H9 (cell line): ENCODE results near the gene UGT2A3. TPM values are rescaled to one million over a fixed set of nuclear protein-coding genes. Genes with fewer than 3 reads are reported as not detected.
"Not testable (repeated sequence)": the region's sequence is repeated elsewhere in the genome, so short reads cannot be mapped to it uniquely, and the experiment has no call there.

Experiments used
- DNase-seq: peaks from one replicate; pipeline ENCODE4 v3.0.0-alpha.2; 2017
- H2AFZ ChIP-seq: one replicate; pipeline ENCODE4 v1.6.1; 2013; ENCODE audit warnings: mild to moderate bottlenecking, low read length, control low read depth, moderate library complexity
- H2AK5ac ChIP-seq: 2 replicates; pipeline ENCODE4 v1.6.1; 2013; ENCODE audit warnings: low read length, control low read depth, mixed read lengths; ENCODE audit not compliant: insufficient read length
- H2BK120ac ChIP-seq: one replicate; pipeline ENCODE4 v1.6.1; 2013; ENCODE audit warnings: low read depth, mild to moderate bottlenecking, low read length, control low read depth, inconsistent platforms; ENCODE audit not compliant: poor library complexity, severe bottlenecking
- H2BK12ac ChIP-seq: 2 replicates; pipeline ENCODE4 v1.6.1; 2013; ENCODE audit warnings: low read length, control low read depth, mixed read lengths, low read depth; ENCODE audit not compliant: insufficient read length
- H2BK15ac ChIP-seq: 2 replicates; pipeline ENCODE4 v1.6.1; 2013; ENCODE audit warnings: low read depth, low read length, control low read depth
- H2BK20ac ChIP-seq: one replicate; pipeline ENCODE4 v1.6.1; 2013; ENCODE audit warnings: low read depth, mild to moderate bottlenecking, low read length, control low read depth, inconsistent platforms; ENCODE audit not compliant: poor library complexity, severe bottlenecking
- H2BK5ac ChIP-seq: 2 replicates; pipeline ENCODE4 v1.6.1; 2013; ENCODE audit warnings: low read length, control low read depth, mixed read lengths; ENCODE audit not compliant: insufficient read length
- H3K14ac ChIP-seq: 2 replicates; pipeline ENCODE4 v1.6.1; 2013; ENCODE audit warnings: low read length, control low read depth; ENCODE audit not compliant: insufficient read depth
- H3K18ac ChIP-seq: 2 replicates; pipeline ENCODE4 v1.6.1; 2013; ENCODE audit warnings: low read depth, mild to moderate bottlenecking, mixed read lengths, low read length, control low read depth; ENCODE audit not compliant: insufficient read length
- H3K23ac ChIP-seq: 2 replicates; pipeline ENCODE4 v1.6.1; 2013; ENCODE audit warnings: low read length, control low read depth, mixed read lengths, low read depth; ENCODE audit not compliant: insufficient read length
- H3K23me2 ChIP-seq: 2 replicates; pipeline ENCODE4 v1.6.1; 2013; ENCODE audit warnings: low read depth, mild to moderate bottlenecking, mixed read lengths, low read length, control low read depth; ENCODE audit not compliant: insufficient read length, poor library complexity, severe bottlenecking
- H3K27ac ChIP-seq: 2 replicates; pipeline ENCODE4 v1.5.1; 2013; ENCODE audit warnings: low read length, control low read depth, mixed read lengths, low read depth; ENCODE audit not compliant: insufficient read length
- H3K27me3 ChIP-seq: 2 replicates; pipeline ENCODE4 v1.6.1; 2013; ENCODE audit warnings: low read length, control low read depth, inconsistent platforms; ENCODE audit not compliant: insufficient read depth
- H3K4ac ChIP-seq: 2 replicates; pipeline ENCODE4 v1.6.1; 2013; ENCODE audit warnings: low read depth, mild to moderate bottlenecking, control low read depth, inconsistent platforms, low read length, moderate library complexity
- H3K4me1 ChIP-seq: 2 replicates; pipeline ENCODE4 v1.6.1; 2013; ENCODE audit warnings: low read length, control low read depth, inconsistent platforms; ENCODE audit not compliant: insufficient read depth
- H3K4me2 ChIP-seq: 2 replicates; pipeline ENCODE4 v1.6.1; 2013; ENCODE audit warnings: low read length, control low read depth, mixed read lengths; ENCODE audit not compliant: insufficient read length, insufficient read depth
- H3K56ac ChIP-seq: 2 replicates; pipeline ENCODE4 v1.6.1; 2013; ENCODE audit warnings: low read depth, mild to moderate bottlenecking, mixed read lengths, low read length, control low read depth; ENCODE audit not compliant: insufficient read length
- H3K79me1 ChIP-seq: 2 replicates; pipeline ENCODE4 v1.6.1; 2013; ENCODE audit warnings: low read depth, mild to moderate bottlenecking, moderate library complexity, low read length, control low read depth, inconsistent platforms; ENCODE audit not compliant: insufficient read depth, poor library complexity, severe bottlenecking
- H3K79me2 ChIP-seq: 2 replicates; pipeline ENCODE4 v1.6.1; 2013; ENCODE audit warnings: low read length, control low read depth, inconsistent platforms; ENCODE audit not compliant: insufficient read depth
- H3K9ac ChIP-seq: 2 replicates; pipeline ENCODE4 v1.6.1; 2013; ENCODE audit warnings: low read length, control low read depth, mixed read lengths; ENCODE audit not compliant: insufficient read length; ENCODE audit errors: extremely low read depth
- H3K9me3 ChIP-seq: one replicate; pipeline ENCODE4 v1.6.1; 2013; ENCODE audit warnings: low read depth, low read length, inconsistent platforms; ENCODE audit not compliant: control insufficient read depth
- H3T11ph ChIP-seq: one replicate; pipeline ENCODE4 v1.6.1; 2013; ENCODE audit warnings: mild to moderate bottlenecking, low read length, control low read depth, inconsistent platforms
- H4K20me1 ChIP-seq: one replicate; pipeline ENCODE4 v1.6.1; 2013; ENCODE audit not compliant: control insufficient read depth, insufficient read length, insufficient read depth
- H4K5ac ChIP-seq: 2 replicates; pipeline ENCODE4 v1.6.1; 2013; ENCODE audit warnings: low read depth, mild to moderate bottlenecking, mixed read lengths, low read length, control low read depth; ENCODE audit not compliant: insufficient read length
- H4K8ac ChIP-seq: replicated peaks from 2 replicates; pipeline ENCODE4 v1.6.1; 2013; ENCODE audit warnings: low read length, control low read depth, mixed read lengths, low read depth; ENCODE audit not compliant: insufficient read length
- H4K91ac ChIP-seq: 2 replicates; pipeline ENCODE4 v1.6.1; 2013; ENCODE audit warnings: low read depth, mild to moderate bottlenecking, moderate library complexity, mixed read lengths, low read length, control low read depth; ENCODE audit not compliant: insufficient read length
- H3K27ac Mint-ChIP-seq, 3 experiments: 2 replicates in 2 of 3; 3 replicates in 1 of 3; pipeline ENCODE4 v1.8.0; 2020 to 2021; ENCODE audit warnings: mixed read lengths in 3 of 3, mild to moderate bottlenecking in 1 of 3, moderate library complexity in 1 of 3
- H3K27me3 Mint-ChIP-seq: 2 replicates; pipeline ENCODE4 v1.8.0; 2021; ENCODE audit warnings: low read depth, mild to moderate bottlenecking, moderate library complexity, mixed read lengths
- H3K36me3 Mint-ChIP-seq, 3 experiments: 2 replicates in 2 of 3; 3 replicates in 1 of 3; pipeline ENCODE4 v1.8.0; 2020 to 2021; ENCODE audit warnings: low read depth in 3 of 3, mixed read lengths in 3 of 3; ENCODE audit not compliant: insufficient read depth in 1 of 3
- H3K4me1 Mint-ChIP-seq, 2 experiments: 2 replicates each; pipeline ENCODE4 v1.8.0; 2020; ENCODE audit warnings: mixed read lengths in 2 of 2
- H3K4me3 Mint-ChIP-seq, 2 experiments: 2 replicates in 1 of 2; 3 replicates in 1 of 2; pipeline ENCODE4 v1.8.0; 2020 to 2021; ENCODE audit warnings: mild to moderate bottlenecking in 2 of 2, mixed read lengths in 2 of 2, moderate library complexity in 1 of 2
- H3K9me3 Mint-ChIP-seq, 2 experiments: 2 replicates in 1 of 2; 3 replicates in 1 of 2; pipeline ENCODE4 v1.8.0; 2020; ENCODE audit warnings: mild to moderate bottlenecking in 2 of 2, mixed read lengths in 2 of 2, moderate library complexity in 1 of 2
- CTCF ChIP-seq: fragments of 200-600 bp; sonication (generic); conservative IDR thresholded peaks from 3 replicates; pipeline ENCODE4 v1.8.0; 2021; ENCODE audit warnings: antibody characterized with exemption, mild to moderate bottlenecking
- WGBS: extraction: QIAGEN DNeasy Blood & Tissue Kit; methylation state at CpG from one replicate; pipeline ENCODE4 v1.1.7; 2013; ENCODE audit warnings: missing lambda C conversion rate, low lambda C conversion rate, mixed read lengths; ENCODE audit not compliant: insufficient read length; ENCODE audit errors: extremely low coverage; 5-methylcytosine and 5-hydroxymethylcytosine counted together
- total RNA-seq: library from RNA; stranded (reverse); gene quantifications from 2 replicates; pipeline ENCODE4 v1.2.1, GENCODE V29; 2021

Gene UGT2A3
- total RNA-seq, 1 experiment from 2014 or later: not detected

- no peak for DNase-seq
- H2BK12ac ChIP-seq: no peak overlapping the region
- H3K79me1 ChIP-seq: no peaks in the 10 kb centered on the region
- H3K23me2 ChIP-seq: no peaks in the 10 kb centered on the region
- no peak overlapping the region for H2AFZ ChIP-seq
- no peak overlapping the region for H3K14ac ChIP-seq
- H4K20me1 ChIP-seq: no peaks in the 10 kb centered on the region
- H3K56ac ChIP-seq: no peak overlapping the region
- H3K18ac ChIP-seq: no peak overlapping the region
- H2AK5ac ChIP-seq: no peak overlapping the region
- no peak overlapping the region for H2BK20ac ChIP-seq
- H4K5ac ChIP-seq: no peak overlapping the region
- no peak overlapping the region for H3K4ac ChIP-seq
- no peak overlapping the region for H3K27ac ChIP-seq
- no peak overlapping the region for H2BK15ac ChIP-seq
- H3K9me3 ChIP-seq: no peaks in the 10 kb centered on the region
- H3T11ph ChIP-seq: no peak overlapping the region
- H3K36me3 Mint-ChIP-seq: peaks cover 8 to 39% (median 9%) of the 10 kb centered on the region in 3 experiments
- H2BK5ac ChIP-seq: no peak overlapping the region
- no peaks in the 10 kb centered on the region for H3K27me3 Mint-ChIP-seq
- H3K9me3 Mint-ChIP-seq: peaks cover 15 to 27% of the 10 kb centered on the region in 2 experiments
- H3K79me2 ChIP-seq: no peaks in the 10 kb centered on the region
- H3K4me1 ChIP-seq: no peaks in the 10 kb centered on the region
- H4K91ac ChIP-seq: no peak overlapping the region
- no peak overlapping the region for H3K4me2 ChIP-seq
- no peaks in the 10 kb centered on the region for H3K27me3 ChIP-seq
- no peak for TF ChIP-seq CTCF
- no peak overlapping the region for H2BK120ac ChIP-seq
- no peaks in the 10 kb centered on the region; a peak in 1 of 4 replicates for H3K4me1 Mint-ChIP-seq
- no peak overlapping the region for H3K27ac Mint-ChIP-seq
- H3K23ac ChIP-seq: no peak overlapping the region
- H4K8ac ChIP-seq: no peak overlapping the region
- no peak overlapping the region for H3K4me3 Mint-ChIP-seq
- no peak overlapping the region for H3K9ac ChIP-seq
- no CpG with 5 or more reads among the region's 2 CpGs for WGBS
Observed at GRCh38 chr4:68960294-68961163, 8.9 kb upstream of the UGT2A3 start.

- WGBS: no CpG with 5 or more reads among the region's 2 CpGs
Observed at GRCh38 chr4:68959085-68959484, 7.5 kb upstream of the UGT2A3 start.

More at GRCh38 chr4:68959085-68959484, 7.5 kb upstream of the UGT2A3 start:
- not testable (repeated sequence) for H3K4me1 ChIP-seq, H3K14ac ChIP-seq, H2BK20ac ChIP-seq, H3K18ac ChIP-seq, H2AFZ ChIP-seq, H4K91ac ChIP-seq, H3K4ac ChIP-seq, H3K56ac ChIP-seq, H3K4me2 ChIP-seq, H3K9ac ChIP-seq, H2AK5ac ChIP-seq, H2BK120ac ChIP-seq, H2BK5ac ChIP-seq, H3K23ac ChIP-seq, H4K8ac ChIP-seq, H3K27ac ChIP-seq, H2BK15ac ChIP-seq, H3K27me3 Mint-ChIP-seq, H3T11ph ChIP-seq, H3K79me1 ChIP-seq, H2BK12ac ChIP-seq, H4K20me1 ChIP-seq, H3K27ac Mint-ChIP-seq, DNase-seq, H3K23me2 ChIP-seq, H3K27me3 ChIP-seq, H3K79me2 ChIP-seq, H3K4me3 Mint-ChIP-seq, H3K9me3 ChIP-seq, H4K5ac ChIP-seq, H3K4me1 Mint-ChIP-seq
- H3K9me3 Mint-ChIP-seq: peaks cover 15 to 24% of the 10 kb centered on the region in 2 experiments
- peaks cover 6 to 37% (median 9%) of the 10 kb centered on the region in 3 experiments for H3K36me3 Mint-ChIP-seq
